H9 (cell line): Measurements from ENCODE around the gene KLHL2. TPM values are rescaled to one million over a fixed set of nuclear protein-coding genes. Genes with fewer than 3 reads are reported as not detected.

Experiments
- DNase-seq: peaks from one replicate; pipeline ENCODE4 v3.0.0-alpha.2; 2017
- H2AFZ ChIP-seq: one replicate; pipeline ENCODE4 v1.6.1; 2013; ENCODE audit warnings: mild to moderate bottlenecking, low read length, control low read depth, moderate library complexity
- H2AK5ac ChIP-seq: 2 replicates; pipeline ENCODE4 v1.6.1; 2013; ENCODE audit warnings: low read length, control low read depth, mixed read lengths; ENCODE audit not compliant: insufficient read length
- H2BK120ac ChIP-seq: one replicate; pipeline ENCODE4 v1.6.1; 2013; ENCODE audit warnings: low read depth, mild to moderate bottlenecking, low read length, control low read depth, inconsistent platforms; ENCODE audit not compliant: poor library complexity, severe bottlenecking
- H2BK12ac ChIP-seq: 2 replicates; pipeline ENCODE4 v1.6.1; 2013; ENCODE audit warnings: low read length, control low read depth, mixed read lengths, low read depth; ENCODE audit not compliant: insufficient read length
- H2BK15ac ChIP-seq: 2 replicates; pipeline ENCODE4 v1.6.1; 2013; ENCODE audit warnings: low read depth, low read length, control low read depth
- H2BK20ac ChIP-seq: one replicate; pipeline ENCODE4 v1.6.1; 2013; ENCODE audit warnings: low read depth, mild to moderate bottlenecking, low read length, control low read depth, inconsistent platforms; ENCODE audit not compliant: poor library complexity, severe bottlenecking
- H2BK5ac ChIP-seq: 2 replicates; pipeline ENCODE4 v1.6.1; 2013; ENCODE audit warnings: low read length, control low read depth, mixed read lengths; ENCODE audit not compliant: insufficient read length
- H3K14ac ChIP-seq: 2 replicates; pipeline ENCODE4 v1.6.1; 2013; ENCODE audit warnings: low read length, control low read depth; ENCODE audit not compliant: insufficient read depth
- H3K18ac ChIP-seq: 2 replicates; pipeline ENCODE4 v1.6.1; 2013; ENCODE audit warnings: low read depth, mild to moderate bottlenecking, mixed read lengths, low read length, control low read depth; ENCODE audit not compliant: insufficient read length
- H3K23ac ChIP-seq: 2 replicates; pipeline ENCODE4 v1.6.1; 2013; ENCODE audit warnings: low read length, control low read depth, mixed read lengths, low read depth; ENCODE audit not compliant: insufficient read length
- H3K23me2 ChIP-seq: 2 replicates; pipeline ENCODE4 v1.6.1; 2013; ENCODE audit warnings: low read depth, mild to moderate bottlenecking, mixed read lengths, low read length, control low read depth; ENCODE audit not compliant: insufficient read length, poor library complexity, severe bottlenecking
- H3K27ac ChIP-seq: 2 replicates; pipeline ENCODE4 v1.5.1; 2013; ENCODE audit warnings: low read length, control low read depth, mixed read lengths, low read depth; ENCODE audit not compliant: insufficient read length
- H3K27me3 ChIP-seq: 2 replicates; pipeline ENCODE4 v1.6.1; 2013; ENCODE audit warnings: low read length, control low read depth, inconsistent platforms; ENCODE audit not compliant: insufficient read depth
- H3K4ac ChIP-seq: 2 replicates; pipeline ENCODE4 v1.6.1; 2013; ENCODE audit warnings: low read depth, mild to moderate bottlenecking, control low read depth, inconsistent platforms, low read length, moderate library complexity
- H3K4me1 ChIP-seq: 2 replicates; pipeline ENCODE4 v1.6.1; 2013; ENCODE audit warnings: low read length, control low read depth, inconsistent platforms; ENCODE audit not compliant: insufficient read depth
- H3K4me2 ChIP-seq: 2 replicates; pipeline ENCODE4 v1.6.1; 2013; ENCODE audit warnings: low read length, control low read depth, mixed read lengths; ENCODE audit not compliant: insufficient read length, insufficient read depth
- H3K56ac ChIP-seq: 2 replicates; pipeline ENCODE4 v1.6.1; 2013; ENCODE audit warnings: low read depth, mild to moderate bottlenecking, mixed read lengths, low read length, control low read depth; ENCODE audit not compliant: insufficient read length
- H3K79me1 ChIP-seq: 2 replicates; pipeline ENCODE4 v1.6.1; 2013; ENCODE audit warnings: low read depth, mild to moderate bottlenecking, moderate library complexity, low read length, control low read depth, inconsistent platforms; ENCODE audit not compliant: insufficient read depth, poor library complexity, severe bottlenecking
- H3K79me2 ChIP-seq: 2 replicates; pipeline ENCODE4 v1.6.1; 2013; ENCODE audit warnings: low read length, control low read depth, inconsistent platforms; ENCODE audit not compliant: insufficient read depth
- H3K9ac ChIP-seq: 2 replicates; pipeline ENCODE4 v1.6.1; 2013; ENCODE audit warnings: low read length, control low read depth, mixed read lengths; ENCODE audit not compliant: insufficient read length; ENCODE audit errors: extremely low read depth
- H3K9me3 ChIP-seq: one replicate; pipeline ENCODE4 v1.6.1; 2013; ENCODE audit warnings: low read depth, low read length, inconsistent platforms; ENCODE audit not compliant: control insufficient read depth
- H3T11ph ChIP-seq: one replicate; pipeline ENCODE4 v1.6.1; 2013; ENCODE audit warnings: mild to moderate bottlenecking, low read length, control low read depth, inconsistent platforms
- H4K20me1 ChIP-seq: one replicate; pipeline ENCODE4 v1.6.1; 2013; ENCODE audit not compliant: control insufficient read depth, insufficient read length, insufficient read depth
- H4K5ac ChIP-seq: 2 replicates; pipeline ENCODE4 v1.6.1; 2013; ENCODE audit warnings: low read depth, mild to moderate bottlenecking, mixed read lengths, low read length, control low read depth; ENCODE audit not compliant: insufficient read length
- H4K8ac ChIP-seq: replicated peaks from 2 replicates; pipeline ENCODE4 v1.6.1; 2013; ENCODE audit warnings: low read length, control low read depth, mixed read lengths, low read depth; ENCODE audit not compliant: insufficient read length
- H4K91ac ChIP-seq: 2 replicates; pipeline ENCODE4 v1.6.1; 2013; ENCODE audit warnings: low read depth, mild to moderate bottlenecking, moderate library complexity, mixed read lengths, low read length, control low read depth; ENCODE audit not compliant: insufficient read length
- H3K27ac Mint-ChIP-seq, 3 experiments: 2 replicates in 2 of 3; 3 replicates in 1 of 3; pipeline ENCODE4 v1.8.0; 2020 to 2021; ENCODE audit warnings: mixed read lengths in 3 of 3, mild to moderate bottlenecking in 1 of 3, moderate library complexity in 1 of 3
- H3K27me3 Mint-ChIP-seq: 2 replicates; pipeline ENCODE4 v1.8.0; 2021; ENCODE audit warnings: low read depth, mild to moderate bottlenecking, moderate library complexity, mixed read lengths
- H3K36me3 Mint-ChIP-seq, 3 experiments: 2 replicates in 2 of 3; 3 replicates in 1 of 3; pipeline ENCODE4 v1.8.0; 2020 to 2021; ENCODE audit warnings: low read depth in 3 of 3, mixed read lengths in 3 of 3; ENCODE audit not compliant: insufficient read depth in 1 of 3
- H3K4me1 Mint-ChIP-seq, 2 experiments: 2 replicates each; pipeline ENCODE4 v1.8.0; 2020; ENCODE audit warnings: mixed read lengths in 2 of 2
- H3K4me3 Mint-ChIP-seq, 2 experiments: 2 replicates in 1 of 2; 3 replicates in 1 of 2; pipeline ENCODE4 v1.8.0; 2020 to 2021; ENCODE audit warnings: mild to moderate bottlenecking in 2 of 2, mixed read lengths in 2 of 2, moderate library complexity in 1 of 2
- H3K9me3 Mint-ChIP-seq, 2 experiments: 2 replicates in 1 of 2; 3 replicates in 1 of 2; pipeline ENCODE4 v1.8.0; 2020; ENCODE audit warnings: mild to moderate bottlenecking in 2 of 2, mixed read lengths in 2 of 2, moderate library complexity in 1 of 2
- WGBS: extraction: QIAGEN DNeasy Blood & Tissue Kit; methylation state at CpG from one replicate; pipeline ENCODE4 v1.1.7; 2013; ENCODE audit warnings: missing lambda C conversion rate, low lambda C conversion rate, mixed read lengths; ENCODE audit not compliant: insufficient read length; ENCODE audit errors: extremely low coverage; 5-methylcytosine and 5-hydroxymethylcytosine counted together
- total RNA-seq: library from RNA; stranded (reverse); gene quantifications from 2 replicates; pipeline ENCODE4 v1.2.1, GENCODE V29; 2021
- TF ChIP-seq, protein P1 (sequence below): fragments of 200-600 bp; sonication (generic); conservative IDR thresholded peaks from 3 replicates; pipeline ENCODE4 v1.8.0; 2021; ENCODE audit warnings: antibody characterized with exemption, mild to moderate bottlenecking

KLHL2 gene
- total RNA-seq, 1 experiment from 2014 or later = 14.3 TPM

DNA sequence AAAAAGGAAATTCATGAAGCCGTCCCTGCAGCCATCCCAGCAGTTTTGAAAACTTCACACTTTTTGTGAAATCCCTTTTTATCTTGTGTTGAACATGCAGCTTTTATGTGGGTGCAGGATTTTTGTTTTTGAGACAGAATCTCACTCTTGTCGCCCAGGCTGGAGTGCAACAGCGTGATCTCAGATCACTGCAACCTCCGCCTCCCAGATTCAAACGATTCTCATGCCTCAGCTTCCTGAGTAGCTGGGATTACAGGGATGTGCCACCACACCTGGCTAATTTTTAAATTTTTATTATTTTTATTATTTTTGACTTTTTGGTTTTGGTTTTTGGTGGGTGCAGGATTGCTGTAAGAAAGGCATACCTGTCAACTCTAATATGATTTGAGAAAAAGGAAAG, 112.1 kb downstream of the KLHL2 start:
- Histone ChIP-seq H3K79me1 (no peaks in the 10 kb centered on the region), H2BK20ac (no peak overlapping the region)
- DNase-seq = no peak

More for the DNA sequence above, 112.1 kb downstream of the KLHL2 start:
- H2BK5ac ChIP-seq = no peak overlapping the region
- H3K27ac Mint-ChIP-seq = peak overlapping the region in 1 of 3 experiments; percentile 34; a peak in 1 of 7 replicates
- no peaks in the 10 kb centered on the region for H3K27me3 Mint-ChIP-seq
- no peaks in the 10 kb centered on the region for H3K23me2 ChIP-seq
- TF ChIP-seq, protein P1, sequence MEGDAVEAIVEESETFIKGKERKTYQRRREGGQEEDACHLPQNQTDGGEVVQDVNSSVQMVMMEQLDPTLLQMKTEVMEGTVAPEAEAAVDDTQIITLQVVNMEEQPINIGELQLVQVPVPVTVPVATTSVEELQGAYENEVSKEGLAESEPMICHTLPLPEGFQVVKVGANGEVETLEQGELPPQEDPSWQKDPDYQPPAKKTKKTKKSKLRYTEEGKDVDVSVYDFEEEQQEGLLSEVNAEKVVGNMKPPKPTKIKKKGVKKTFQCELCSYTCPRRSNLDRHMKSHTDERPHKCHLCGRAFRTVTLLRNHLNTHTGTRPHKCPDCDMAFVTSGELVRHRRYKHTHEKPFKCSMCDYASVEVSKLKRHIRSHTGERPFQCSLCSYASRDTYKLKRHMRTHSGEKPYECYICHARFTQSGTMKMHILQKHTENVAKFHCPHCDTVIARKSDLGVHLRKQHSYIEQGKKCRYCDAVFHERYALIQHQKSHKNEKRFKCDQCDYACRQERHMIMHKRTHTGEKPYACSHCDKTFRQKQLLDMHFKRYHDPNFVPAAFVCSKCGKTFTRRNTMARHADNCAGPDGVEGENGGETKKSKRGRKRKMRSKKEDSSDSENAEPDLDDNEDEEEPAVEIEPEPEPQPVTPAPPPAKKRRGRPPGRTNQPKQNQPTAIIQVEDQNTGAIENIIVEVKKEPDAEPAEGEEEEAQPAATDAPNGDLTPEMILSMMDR = no peak
- H3K9ac ChIP-seq = no peak overlapping the region
- H3K27me3 ChIP-seq = no peaks in the 10 kb centered on the region
- no peak overlapping the region for H2BK12ac ChIP-seq
- H3K18ac ChIP-seq = no peak overlapping the region
- H3K4me1 Mint-ChIP-seq = peaks cover 3 to 6% of the 10 kb centered on the region in 2 experiments; a peak in 3 of 4 replicates
- H3K4me3 Mint-ChIP-seq = no peak overlapping the region
- no peak overlapping the region for H4K8ac ChIP-seq
- no peak overlapping the region for H2AK5ac ChIP-seq
- H4K5ac ChIP-seq = no peak overlapping the region
- no peak overlapping the region for H3K27ac ChIP-seq
- H3K4me2 ChIP-seq = no peak overlapping the region
- no peak overlapping the region for H3T11ph ChIP-seq
- no peak overlapping the region for H3K56ac ChIP-seq
- no peak overlapping the region for H3K14ac ChIP-seq
- H2AFZ ChIP-seq = no peak overlapping the region
- no peaks in the 10 kb centered on the region for H3K9me3 ChIP-seq
- H3K23ac ChIP-seq = no peak overlapping the region
- H3K79me2 ChIP-seq = no peaks in the 10 kb centered on the region
- no peak overlapping the region for H2BK120ac ChIP-seq
- H3K4ac ChIP-seq = no peak overlapping the region
- H3K9me3 Mint-ChIP-seq = no peaks in the 10 kb centered on the region; a peak in 1 of 5 replicates
- no peaks in the 10 kb centered on the region for H3K36me3 Mint-ChIP-seq
- no peaks in the 10 kb centered on the region; the same call in 1 of the 2 replicates for H3K4me1 ChIP-seq
- H4K20me1 ChIP-seq = no peaks in the 10 kb centered on the region
- no peak overlapping the region for H2BK15ac ChIP-seq
- WGBS = no CpG with 5 or more reads among the region's 5 CpGs
- H4K91ac ChIP-seq = no peak overlapping the region
